ENCODE data around the gene PM20D2. TPM values are rescaled to one million over a fixed set of nuclear protein-coding genes. Genes with fewer than 3 reads are reported as not detected.

PM20D2 gene
- total and polyA plus RNA-seq, 8 donors, result 3.6 to 11.0 (median 5.3) TPM

- H3K4me1 ChIP-seq, result no peaks in the 10 kb centered on the region
- WGBS, 2 donors, result 78 to 85% methylated on average over 11 of the region's 11 CpGs
- intact Hi-C loops (cut with DNase I), result no loop called here
- DNase-seq (no peak), ATAC-seq (no peak), FAIRE-seq (no peak)
- no peak overlapping the region for H3K4me3 ChIP-seq
- no peaks in the 10 kb centered on the region for H3K27me3 ChIP-seq
- TF ChIP-seq, protein P1, sequence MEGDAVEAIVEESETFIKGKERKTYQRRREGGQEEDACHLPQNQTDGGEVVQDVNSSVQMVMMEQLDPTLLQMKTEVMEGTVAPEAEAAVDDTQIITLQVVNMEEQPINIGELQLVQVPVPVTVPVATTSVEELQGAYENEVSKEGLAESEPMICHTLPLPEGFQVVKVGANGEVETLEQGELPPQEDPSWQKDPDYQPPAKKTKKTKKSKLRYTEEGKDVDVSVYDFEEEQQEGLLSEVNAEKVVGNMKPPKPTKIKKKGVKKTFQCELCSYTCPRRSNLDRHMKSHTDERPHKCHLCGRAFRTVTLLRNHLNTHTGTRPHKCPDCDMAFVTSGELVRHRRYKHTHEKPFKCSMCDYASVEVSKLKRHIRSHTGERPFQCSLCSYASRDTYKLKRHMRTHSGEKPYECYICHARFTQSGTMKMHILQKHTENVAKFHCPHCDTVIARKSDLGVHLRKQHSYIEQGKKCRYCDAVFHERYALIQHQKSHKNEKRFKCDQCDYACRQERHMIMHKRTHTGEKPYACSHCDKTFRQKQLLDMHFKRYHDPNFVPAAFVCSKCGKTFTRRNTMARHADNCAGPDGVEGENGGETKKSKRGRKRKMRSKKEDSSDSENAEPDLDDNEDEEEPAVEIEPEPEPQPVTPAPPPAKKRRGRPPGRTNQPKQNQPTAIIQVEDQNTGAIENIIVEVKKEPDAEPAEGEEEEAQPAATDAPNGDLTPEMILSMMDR (IDR thresholded peaks at IDR 0.05), result no peak
- H3K27ac ChIP-seq, result no peak overlapping the region
- H3K36me3 ChIP-seq, result no peaks in the 10 kb centered on the region
- H3K9me3 ChIP-seq, result no peaks in the 10 kb centered on the region
These were observed 58.2 kb downstream of the PM20D2 start for GRCh38 chr6:89204096-89204495.

DNA sequence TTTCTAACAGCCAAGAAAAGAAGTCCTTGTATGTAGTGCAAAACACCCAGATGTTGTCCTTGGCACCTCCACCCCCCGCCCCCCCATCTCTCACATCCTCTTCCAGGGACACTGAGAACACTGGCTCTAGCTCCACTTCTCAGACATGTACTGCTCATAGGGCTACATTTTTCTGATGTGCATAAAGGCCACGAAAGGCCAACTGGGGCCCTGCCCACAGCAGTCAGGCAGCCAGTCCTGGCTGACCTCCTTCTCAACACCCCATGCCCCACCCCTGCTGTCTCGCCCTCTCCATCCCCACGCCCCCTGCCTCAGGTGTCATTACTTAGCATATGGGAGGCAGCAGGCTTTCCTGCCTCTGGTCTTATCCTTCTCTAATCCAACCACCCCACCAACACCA lies 60.0 kb downstream of the PM20D2 start:
- WGBS, 2 donors, result 62 to 63% methylated on average over 4 of the region's 4 CpGs
- intact Hi-C loops (cut with DNase I), result no loop called here
- H3K27me3 ChIP-seq, result no peaks in the 10 kb centered on the region
- no peak for FAIRE-seq
- no peak for DNase-seq
- no peaks in the 10 kb centered on the region for H3K9me3 ChIP-seq
- ATAC-seq, result no peak
- no peaks in the 10 kb centered on the region for H3K36me3 ChIP-seq
- TF ChIP-seq, protein P1 (IDR thresholded peaks at IDR 0.05), result no peak
- H3K4me1 ChIP-seq, result no peaks in the 10 kb centered on the region
- no peak overlapping the region for H3K27ac ChIP-seq
- H3K4me3 ChIP-seq, result no peak overlapping the region

- 81% methylated on average over 4 of the region's 4 CpGs for WGBS, 2 donors
- H3K4me1 ChIP-seq, result no peaks in the 10 kb centered on the region
- no peaks in the 10 kb centered on the region for H3K9me3 ChIP-seq
- ATAC-seq (no peak), FAIRE-seq (no peak), DNase-seq (no peak)
- no peaks in the 10 kb centered on the region for H3K27me3 ChIP-seq
- no peak overlapping the region for H3K4me3 ChIP-seq
- intact Hi-C loops (cut with DNase I), result no loop called here
- TF ChIP-seq, protein P1 (IDR thresholded peaks at IDR 0.05), result no peak
- no peaks in the 10 kb centered on the region for H3K36me3 ChIP-seq
- H3K27ac ChIP-seq, result no peak overlapping the region
These were observed 62.7 kb downstream of the PM20D2 start for GRCh38 chr6:89208551-89208950.

- H3K9me3 ChIP-seq, result no peaks in the 10 kb centered on the region
- no peaks in the 10 kb centered on the region for H3K4me1 ChIP-seq
- 92 to 93% methylated on average over 6 of the region's 6 CpGs for WGBS, 2 donors
- intact Hi-C loops (cut with DNase I), result no loop called here
- TF ChIP-seq, protein P1 (IDR thresholded peaks at IDR 0.05), result no peak
- no peaks in the 10 kb centered on the region for H3K27me3 ChIP-seq
- H3K27ac ChIP-seq, result no peak overlapping the region
- FAIRE-seq, result no peak
- no peak for ATAC-seq
- H3K4me3 ChIP-seq, result no peak overlapping the region
- no peaks in the 10 kb centered on the region for H3K36me3 ChIP-seq
- DNase-seq, result no peak
These were observed 63.6 kb downstream of the PM20D2 start for GRCh38 chr6:89209457-89209856.

DNA sequence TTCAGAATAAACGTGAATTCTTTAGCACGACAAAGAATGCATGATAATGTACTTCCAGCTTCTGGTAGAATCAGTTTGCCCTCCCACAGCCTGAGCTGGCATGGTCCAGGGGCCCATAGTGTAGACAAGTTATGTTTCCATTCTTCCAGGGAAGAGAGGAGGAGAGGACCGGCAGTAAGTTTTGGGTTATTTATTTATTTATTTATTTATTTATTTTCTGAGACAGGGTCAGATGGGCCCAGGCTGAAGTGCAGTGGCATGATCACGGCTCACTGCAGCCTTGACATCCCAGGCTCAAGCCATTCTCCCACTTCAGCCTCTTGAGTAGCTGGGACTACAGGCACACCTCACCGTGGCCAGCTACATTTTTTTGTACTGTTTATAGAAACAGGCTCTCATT lies 66.6 kb downstream of the PM20D2 start:
- Histone ChIP-seq H3K4me3 (no peak overlapping the region), H3K36me3 (no peaks in the 10 kb centered on the region), H3K27me3 (no peaks in the 10 kb centered on the region), H3K27ac (no peak overlapping the region), H3K9me3 (no peaks in the 10 kb centered on the region), H3K4me1 (no peaks in the 10 kb centered on the region)
- TF ChIP-seq, protein P1 (IDR thresholded peaks at IDR 0.05), result no peak
- FAIRE-seq (no peak), ATAC-seq (no peak), DNase-seq (no peak)
- intact Hi-C loops (cut with DNase I), result no loop called here
- 62 to 68% methylated on average over 5 of the region's 5 CpGs for WGBS, 2 donors
